Mesendoderm (in vitro differentiated cells): Measurements from ENCODE around the gene OR10A6. TPM values are rescaled to one million over a fixed set of nuclear protein-coding genes. Genes with fewer than 3 reads are reported as not detected.

Experiments used
- DNase-seq: peaks from one replicate; pipeline ENCODE4 v3.0.0; 2013
- H2AK5ac ChIP-seq: 2 replicates; pipeline ENCODE4 v1.6.1; 2013; ENCODE audit warnings: low read length, inconsistent platforms
- H2BK120ac ChIP-seq: 2 replicates; pipeline ENCODE4 v1.6.1; 2013; ENCODE audit warnings: low read depth, mild to moderate bottlenecking, low read length, moderate library complexity, mixed read lengths
- H2BK15ac ChIP-seq: replicated peaks from 2 replicates; pipeline ENCODE4 v1.6.1; 2013; ENCODE audit warnings: low read depth, mild to moderate bottlenecking, moderate library complexity
- H2BK5ac ChIP-seq: 2 replicates; pipeline ENCODE4 v1.6.1; 2013; ENCODE audit warnings: low read length, inconsistent platforms
- H3K18ac ChIP-seq: 2 replicates; pipeline ENCODE4 v1.6.1; 2013; ENCODE audit warnings: mild to moderate bottlenecking, low read length, mixed read lengths
- H3K23ac ChIP-seq: one replicate; pipeline ENCODE4 v1.6.1; 2013; ENCODE audit warnings: low read length
- H3K27ac ChIP-seq: 2 replicates; pipeline ENCODE4 v1.5.1; 2013; ENCODE audit warnings: low read depth, mild to moderate bottlenecking, inconsistent platforms, low read length, moderate library complexity
- H3K27me3 ChIP-seq: 2 replicates; pipeline ENCODE4 v1.6.1; 2013; ENCODE audit warnings: low read length, control low read depth, mild to moderate bottlenecking, inconsistent platforms; ENCODE audit not compliant: insufficient read depth, poor library complexity
- H3K36me3 ChIP-seq: 2 replicates; pipeline ENCODE4 v1.6.1; 2013; ENCODE audit warnings: low read length, inconsistent platforms; ENCODE audit not compliant: control insufficient read depth, insufficient read depth
- H3K4ac ChIP-seq: one replicate; pipeline ENCODE4 v1.6.1; 2013; ENCODE audit warnings: low read depth, mild to moderate bottlenecking, low read length, moderate library complexity
- H3K4me1 ChIP-seq: 2 replicates; pipeline ENCODE4 v1.6.1; 2013; ENCODE audit warnings: low read depth, low read length, inconsistent platforms; ENCODE audit not compliant: control insufficient read depth
- H3K4me2 ChIP-seq: 2 replicates; pipeline ENCODE4 v1.6.1; 2013; ENCODE audit warnings: low read length
- H3K4me3 ChIP-seq: 2 replicates; pipeline ENCODE4 v1.5.1; 2013; ENCODE audit warnings: mild to moderate bottlenecking, low read length
- H3K56ac ChIP-seq: one replicate; pipeline ENCODE4 v1.6.1; 2013; ENCODE audit warnings: low read length
- H3K79me1 ChIP-seq: 2 replicates; pipeline ENCODE4 v1.6.1; 2013; ENCODE audit warnings: low read length, inconsistent platforms
- H3K79me2 ChIP-seq: 2 replicates; pipeline ENCODE4 v1.6.1; 2013; ENCODE audit warnings: mild to moderate bottlenecking, low read length; ENCODE audit not compliant: control insufficient read depth, insufficient read depth
- H3K9ac ChIP-seq: 2 replicates; pipeline ENCODE4 v1.6.1; 2013; ENCODE audit warnings: low read length, inconsistent platforms
- H4K5ac ChIP-seq: one replicate; pipeline ENCODE4 v1.6.1; 2013; ENCODE audit warnings: low read length
- H4K8ac ChIP-seq: one replicate; pipeline ENCODE4 v1.6.1; 2013; ENCODE audit warnings: low read depth, mild to moderate bottlenecking, control low read depth, low read length, moderate library complexity
- WGBS: extraction: QIAGEN DNeasy Blood & Tissue Kit; methylation state at CpG from one replicate; pipeline ENCODE4 v1.1.7; 2013; ENCODE audit warnings: low lambda C conversion rate, missing lambda C conversion rate; ENCODE audit not compliant: insufficient coverage; ENCODE audit errors: extremely low coverage; 5-methylcytosine and 5-hydroxymethylcytosine counted together
- polyA plus RNA-seq, 2 experiments: library from polyadenylated mRNA; stranded (reverse); fragments of 200-250 nt; gene quantifications; one replicate each; pipeline ENCODE4 v1.2.3, GENCODE V29; 2013

OR10A6 gene
- polyA plus RNA-seq (2013, experiment 1 of 2), result not detected
- polyA plus RNA-seq (2013, experiment 2 of 2), result not detected

DNA sequence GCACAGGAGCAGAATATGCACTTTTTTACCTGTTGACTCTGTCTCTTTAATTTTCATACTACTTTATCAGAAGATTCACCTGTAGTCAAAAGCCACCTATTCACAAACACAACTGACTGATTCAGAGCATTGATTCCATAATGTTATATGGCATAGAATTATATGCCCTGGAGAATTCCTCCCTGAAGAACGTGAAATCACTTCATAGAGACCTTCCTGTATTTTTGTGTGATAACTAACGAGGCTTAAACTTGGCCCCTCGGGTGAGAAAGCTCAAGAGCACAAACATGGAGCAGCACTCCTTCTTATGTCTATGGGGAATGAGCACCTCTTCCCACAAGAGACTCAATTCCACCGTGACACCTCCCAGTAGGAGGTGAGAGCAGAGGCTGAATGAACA lies at the start of gene OR10A6:
Gene OR10A6 (minus strand): TSS at position 101 of the 400 bp plus-strand sequence. CDS start 2,606 bp downstream, outside the sequence.
- Histone ChIP-seq H3K79me2 (no peaks in the 10 kb centered on the region), H3K4me3 (no peak within 1 kb of the TSS), H2AK5ac (no peak within 1 kb of the TSS), H3K36me3 (no peaks in the 10 kb centered on the region), H3K79me1 (no peaks in the 10 kb centered on the region), H2BK120ac (no peak within 1 kb of the TSS), H4K5ac (no peak within 1 kb of the TSS), H3K56ac (no peak within 1 kb of the TSS), H3K23ac (no peak within 1 kb of the TSS), H3K27ac (no peak within 1 kb of the TSS), H3K18ac (no peak within 1 kb of the TSS), H3K4me2 (no peak within 1 kb of the TSS), H4K8ac (no peak within 1 kb of the TSS), H3K4ac (no peak within 1 kb of the TSS), H2BK15ac (no peak within 1 kb of the TSS), H3K4me1 (no peaks in the 10 kb centered on the region), H2BK5ac (no peak within 1 kb of the TSS), H3K27me3 (no peaks in the 10 kb centered on the region), H3K9ac (no peak within 1 kb of the TSS)
- no peak for DNase-seq
- no CpG with 5 or more reads among the region's 4 CpGs for WGBS

DNA sequence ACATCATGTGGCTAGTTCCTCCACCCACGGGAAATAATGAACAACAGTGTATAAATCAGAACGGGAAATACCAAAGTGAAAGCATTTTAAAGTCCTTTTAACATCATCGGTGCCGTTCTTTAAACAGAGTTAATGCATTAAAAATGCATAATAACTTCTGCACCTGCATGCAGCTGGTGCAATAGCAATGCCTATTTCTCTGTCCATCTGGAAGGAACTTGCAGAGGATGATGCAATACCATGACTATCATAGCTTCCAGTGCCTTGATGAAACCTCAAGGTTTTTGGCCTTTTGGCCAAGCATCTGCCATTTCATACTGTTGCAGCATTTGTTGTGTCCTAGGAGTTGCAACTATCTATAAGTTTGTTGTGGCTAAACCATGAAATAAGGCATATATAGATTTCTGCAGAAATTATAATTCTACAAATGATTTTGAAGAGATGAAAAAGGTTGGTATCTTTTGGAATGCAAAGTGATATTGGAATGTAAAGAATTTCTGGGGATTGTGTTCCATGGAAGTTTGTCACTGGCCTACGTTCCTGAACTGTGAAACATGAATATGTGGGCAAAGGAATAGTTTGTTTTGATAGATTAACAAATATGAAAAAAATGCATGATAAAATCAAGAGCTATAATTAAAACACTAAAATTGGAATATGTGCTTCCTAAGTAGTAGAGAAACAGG lies 46.3 kb upstream of the OR10A6 start:
- no peak overlapping the region for H3K4me3 ChIP-seq
- H3K79me1 ChIP-seq, result no peaks in the 10 kb centered on the region
- no peak overlapping the region for H4K5ac ChIP-seq
- no peak overlapping the region for H3K9ac ChIP-seq
- peak overlapping the region; percentile 65 for H4K8ac ChIP-seq
- no peak overlapping the region for H3K27ac ChIP-seq
- no peaks in the 10 kb centered on the region for H3K27me3 ChIP-seq
- WGBS, result no CpG with 5 or more reads among the region's 5 CpGs
- no peak overlapping the region for H3K18ac ChIP-seq
- H3K23ac ChIP-seq, result no peak overlapping the region
- no peak overlapping the region for H2BK5ac ChIP-seq
- H3K79me2 ChIP-seq, result no peaks in the 10 kb centered on the region
- H3K4ac ChIP-seq, result no peak overlapping the region
- H2BK120ac ChIP-seq, result peak overlapping the region; percentile 61
- no peaks in the 10 kb centered on the region for H3K4me1 ChIP-seq
- H2BK15ac ChIP-seq, result no peak overlapping the region
- H3K4me2 ChIP-seq, result no peak overlapping the region
- no peak overlapping the region for H3K56ac ChIP-seq
- DNase-seq, result peak; percentile 55
- H3K36me3 ChIP-seq, result no peaks in the 10 kb centered on the region
- no peak overlapping the region for H2AK5ac ChIP-seq

GRCh38 chr11:7974668-7975067 lies 43.6 kb upstream of the OR10A6 start:
- Histone ChIP-seq H3K27me3 (no peaks in the 10 kb centered on the region), H3K9ac (no peak overlapping the region), H2AK5ac (no peak overlapping the region), H3K79me2 (no peaks in the 10 kb centered on the region), H2BK15ac (no peak overlapping the region), H3K4ac (no peak overlapping the region), H3K4me2 (no peak overlapping the region), H4K8ac (no peak overlapping the region), H3K56ac (no peak overlapping the region), H3K36me3 (no peaks in the 10 kb centered on the region), H3K23ac (no peak overlapping the region), H3K4me3 (no peak overlapping the region), H2BK120ac (no peak overlapping the region), H2BK5ac (no peak overlapping the region), H3K4me1 (peaks cover 1% of the 10 kb centered on the region), H3K79me1 (no peaks in the 10 kb centered on the region), H3K18ac (no peak overlapping the region), H3K27ac (no peak overlapping the region), H4K5ac (no peak overlapping the region)
- peak; percentile 79 for DNase-seq
- WGBS, result no CpG with 5 or more reads among the region's 2 CpGs

- no peak overlapping the region for H2BK120ac ChIP-seq
- no peak overlapping the region for H4K8ac ChIP-seq
- H3K4ac ChIP-seq, result no peak overlapping the region
- H3K4me3 ChIP-seq, result no peak overlapping the region
- H3K23ac ChIP-seq, result no peak overlapping the region
- H2BK15ac ChIP-seq, result no peak overlapping the region
- H3K79me1 ChIP-seq, result no peaks in the 10 kb centered on the region
- DNase-seq, result no peak
- WGBS, result no CpG with 5 or more reads among the region's 5 CpGs
- H3K9ac ChIP-seq, result no peak overlapping the region
- no peaks in the 10 kb centered on the region for H3K36me3 ChIP-seq
- no peak overlapping the region for H3K56ac ChIP-seq
- H3K27me3 ChIP-seq, result no peaks in the 10 kb centered on the region
- no peak overlapping the region for H3K27ac ChIP-seq
- no peak overlapping the region for H4K5ac ChIP-seq
- peaks cover 1% of the 10 kb centered on the region for H3K4me1 ChIP-seq
- no peak overlapping the region for H3K4me2 ChIP-seq
- H3K18ac ChIP-seq, result no peak overlapping the region
- H3K79me2 ChIP-seq, result no peaks in the 10 kb centered on the region
- no peak overlapping the region for H2AK5ac ChIP-seq
- no peak overlapping the region for H2BK5ac ChIP-seq
Observed at GRCh38 chr11:7973011-7973410, 41.9 kb upstream of the OR10A6 start.

- Histone ChIP-seq H3K4me1 (peaks cover 1% of the 10 kb centered on the region), H3K27ac (no peak overlapping the region), H2BK15ac (no peak overlapping the region), H2BK5ac (no peak overlapping the region), H3K4me3 (no peak overlapping the region), H3K56ac (no peak overlapping the region), H3K27me3 (no peaks in the 10 kb centered on the region), H3K79me1 (no peaks in the 10 kb centered on the region), H2BK120ac (no peak overlapping the region), H3K79me2 (no peaks in the 10 kb centered on the region), H4K5ac (no peak overlapping the region), H4K8ac (no peak overlapping the region), H3K18ac (no peak overlapping the region), H3K23ac (no peak overlapping the region), H3K4me2 (no peak overlapping the region), H2AK5ac (no peak overlapping the region), H3K4ac (no peak overlapping the region), H3K36me3 (no peaks in the 10 kb centered on the region), H3K9ac (no peak overlapping the region)
- no peak for DNase-seq
Observed at GRCh38 chr11:7971846-7972245, 40.8 kb upstream of the OR10A6 start.
